HepG2 (cell line): ENCODE results near the gene STX5. TPM values are rescaled to one million over a fixed set of nuclear protein-coding genes. Genes with fewer than 3 reads are reported as not detected.
A peak's percentile ranks its signal among the peaks of the same experiment; 100 is the strongest.

Experiments
- MEIS1 ChIP-seq: sonication (generic); formaldehyde crosslinking; IDR thresholded peaks from 2 replicates; pipeline ENCODE4 v1.9.0; 2021; ENCODE audit warnings: mild to moderate bottlenecking, missing genetic modification reagents, moderate library complexity, borderline replicate concordance
- MIER2 ChIP-seq: IDR thresholded peaks from 2 replicates; pipeline ENCODE4 v1.6.1; 2016; ENCODE audit warnings: missing biosample characterization, missing genetic modification reagents
- PAF1 ChIP-seq: IDR thresholded peaks from 2 replicates; pipeline ENCODE4 v1.6.1; 2016; ENCODE audit warnings: missing genetic modification reagents, missing compliant biosample characterization
- SNAPC2 ChIP-seq: sonication (generic); formaldehyde crosslinking; IDR thresholded peaks from 2 replicates; pipeline ENCODE4 v1.8.1; 2022; ENCODE audit warnings: mild to moderate bottlenecking, missing genetic modification reagents
- STAT6 ChIP-seq: sonication (generic); formaldehyde crosslinking; IDR thresholded peaks from 2 replicates; pipeline ENCODE4 v1.4.0; 2020; ENCODE audit warnings: missing genetic modification reagents, mild to moderate bottlenecking, borderline replicate concordance
- THAP7 ChIP-seq: sonication (generic); formaldehyde crosslinking; IDR thresholded peaks from 2 replicates; pipeline ENCODE4 v1.8.1; 2023; ENCODE audit warnings: mild to moderate bottlenecking, missing genetic modification reagents
- polyA plus RNA-seq, 8 experiments: library from polyadenylated mRNA; depleted of rRNA in 3 of 8; stranded (reverse) in 7 of 8; unstranded in 1 of 8; fragments of >200 nt; fragmentation: Illumina TruSeq in 4 of 8; extraction: Trizol in 4 of 8; gene quantifications; 2 replicates each; pipeline versions ENCODE4 v1.2.1 to v1.2.3, GENCODE V29; 2011 to 2016; ENCODE audit warnings: low read depth in 4 of 8, missing spikeins in 1 of 8, mixed read lengths in 1 of 8; ENCODE audit not compliant: insufficient read depth in 1 of 8
- total RNA-seq, 5 experiments: library from RNA; depleted of rRNA; stranded (reverse); fragments of >200 nt; fragmentation: Illumina TruSeq; extraction: Trizol; gene quantifications; 2 replicates each; pipeline ENCODE4 v1.2.3, GENCODE V29; 2016; ENCODE audit warnings: low read depth in 1 of 5
- TF ChIP-seq, protein P1 (sequence below), 2 experiments: sonication (generic) in 1 of 2; formaldehyde crosslinking in 1 of 2; IDR thresholded peaks; 2 replicates each; pipeline versions ENCODE4 v1.6.1 to v1.9.0; 2014 to 2022; ENCODE audit warnings: antibody characterized with exemption in 1 of 2, borderline replicate concordance in 1 of 2, inconsistent platforms in 1 of 2, low read depth in 1 of 2, missing genetic modification reagents in 1 of 2
- TF ChIP-seq, protein P2 (sequence below): sonication (generic); formaldehyde crosslinking; IDR thresholded peaks from 2 replicates; pipeline ENCODE4 v1.4.0; 2020; ENCODE audit warnings: mild to moderate bottlenecking, missing genetic modification reagents

The STX5 gene
- total and polyA plus RNA-seq, 2 of the 13 experiments (the other 11 are each of a cell fraction or from before 2014, with no cell fraction given), result 26.9 to 30.0 TPM

DNA sequence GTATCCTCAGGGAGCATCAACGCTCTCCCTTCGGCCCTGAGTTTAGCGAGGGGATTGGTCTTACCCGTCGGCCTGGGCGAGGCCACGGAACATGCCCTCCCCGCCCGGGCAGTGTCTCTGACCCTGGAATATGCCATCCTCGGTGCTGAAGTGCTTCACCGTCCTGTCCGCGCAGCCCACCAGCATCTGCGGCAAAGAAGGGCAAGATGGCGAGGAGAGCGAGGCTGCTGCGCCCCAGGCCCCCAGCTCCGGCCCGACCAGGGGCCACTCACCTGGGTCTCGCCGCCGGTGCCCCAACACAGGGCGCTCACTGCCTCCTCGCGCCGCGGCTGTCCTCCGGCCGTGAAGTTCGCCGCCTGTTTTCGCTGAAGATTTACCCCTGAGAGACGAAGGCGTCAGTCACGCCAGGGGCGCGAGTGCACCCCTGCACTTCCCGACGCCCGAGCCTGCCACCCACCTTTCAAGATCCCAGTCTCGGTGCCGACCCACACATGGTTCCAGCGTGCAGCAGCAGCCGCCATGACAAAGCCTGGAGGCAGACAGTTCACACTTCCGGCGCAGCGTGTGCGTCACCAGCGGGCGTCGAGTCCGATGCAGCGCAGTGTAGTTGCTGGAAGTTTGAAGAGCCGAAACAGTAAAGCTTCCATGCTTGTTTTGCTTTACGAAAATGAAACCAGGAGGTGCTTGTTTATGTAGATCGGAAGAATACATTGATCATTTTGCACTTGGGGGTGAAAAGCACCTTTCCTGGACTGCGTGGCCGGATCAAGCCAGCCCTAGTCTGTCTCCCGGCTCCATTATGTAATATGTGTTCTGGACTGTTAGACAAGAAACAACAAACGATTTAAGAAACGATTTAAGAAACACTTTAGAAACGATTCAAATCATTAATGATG, 7.4 kb upstream of the STX5 start, which contains the start of gene WDR74 (continued):
- TF ChIP-seq, protein P1, sequence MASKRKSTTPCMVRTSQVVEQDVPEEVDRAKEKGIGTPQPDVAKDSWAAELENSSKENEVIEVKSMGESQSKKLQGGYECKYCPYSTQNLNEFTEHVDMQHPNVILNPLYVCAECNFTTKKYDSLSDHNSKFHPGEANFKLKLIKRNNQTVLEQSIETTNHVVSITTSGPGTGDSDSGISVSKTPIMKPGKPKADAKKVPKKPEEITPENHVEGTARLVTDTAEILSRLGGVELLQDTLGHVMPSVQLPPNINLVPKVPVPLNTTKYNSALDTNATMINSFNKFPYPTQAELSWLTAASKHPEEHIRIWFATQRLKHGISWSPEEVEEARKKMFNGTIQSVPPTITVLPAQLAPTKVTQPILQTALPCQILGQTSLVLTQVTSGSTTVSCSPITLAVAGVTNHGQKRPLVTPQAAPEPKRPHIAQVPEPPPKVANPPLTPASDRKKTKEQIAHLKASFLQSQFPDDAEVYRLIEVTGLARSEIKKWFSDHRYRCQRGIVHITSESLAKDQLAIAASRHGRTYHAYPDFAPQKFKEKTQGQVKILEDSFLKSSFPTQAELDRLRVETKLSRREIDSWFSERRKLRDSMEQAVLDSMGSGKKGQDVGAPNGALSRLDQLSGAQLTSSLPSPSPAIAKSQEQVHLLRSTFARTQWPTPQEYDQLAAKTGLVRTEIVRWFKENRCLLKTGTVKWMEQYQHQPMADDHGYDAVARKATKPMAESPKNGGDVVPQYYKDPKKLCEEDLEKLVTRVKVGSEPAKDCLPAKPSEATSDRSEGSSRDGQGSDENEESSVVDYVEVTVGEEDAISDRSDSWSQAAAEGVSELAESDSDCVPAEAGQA (IDR thresholded peaks at IDR 0.05; ENCODE audit: low read depth), result peak; percentile 97
- TF ChIP-seq, protein P1 (CRISPR knock-in tag; IDR thresholded peaks at IDR 0.05; ENCODE audit: borderline replicate concordance), result no peak
- TF ChIP-seq, protein P2, sequence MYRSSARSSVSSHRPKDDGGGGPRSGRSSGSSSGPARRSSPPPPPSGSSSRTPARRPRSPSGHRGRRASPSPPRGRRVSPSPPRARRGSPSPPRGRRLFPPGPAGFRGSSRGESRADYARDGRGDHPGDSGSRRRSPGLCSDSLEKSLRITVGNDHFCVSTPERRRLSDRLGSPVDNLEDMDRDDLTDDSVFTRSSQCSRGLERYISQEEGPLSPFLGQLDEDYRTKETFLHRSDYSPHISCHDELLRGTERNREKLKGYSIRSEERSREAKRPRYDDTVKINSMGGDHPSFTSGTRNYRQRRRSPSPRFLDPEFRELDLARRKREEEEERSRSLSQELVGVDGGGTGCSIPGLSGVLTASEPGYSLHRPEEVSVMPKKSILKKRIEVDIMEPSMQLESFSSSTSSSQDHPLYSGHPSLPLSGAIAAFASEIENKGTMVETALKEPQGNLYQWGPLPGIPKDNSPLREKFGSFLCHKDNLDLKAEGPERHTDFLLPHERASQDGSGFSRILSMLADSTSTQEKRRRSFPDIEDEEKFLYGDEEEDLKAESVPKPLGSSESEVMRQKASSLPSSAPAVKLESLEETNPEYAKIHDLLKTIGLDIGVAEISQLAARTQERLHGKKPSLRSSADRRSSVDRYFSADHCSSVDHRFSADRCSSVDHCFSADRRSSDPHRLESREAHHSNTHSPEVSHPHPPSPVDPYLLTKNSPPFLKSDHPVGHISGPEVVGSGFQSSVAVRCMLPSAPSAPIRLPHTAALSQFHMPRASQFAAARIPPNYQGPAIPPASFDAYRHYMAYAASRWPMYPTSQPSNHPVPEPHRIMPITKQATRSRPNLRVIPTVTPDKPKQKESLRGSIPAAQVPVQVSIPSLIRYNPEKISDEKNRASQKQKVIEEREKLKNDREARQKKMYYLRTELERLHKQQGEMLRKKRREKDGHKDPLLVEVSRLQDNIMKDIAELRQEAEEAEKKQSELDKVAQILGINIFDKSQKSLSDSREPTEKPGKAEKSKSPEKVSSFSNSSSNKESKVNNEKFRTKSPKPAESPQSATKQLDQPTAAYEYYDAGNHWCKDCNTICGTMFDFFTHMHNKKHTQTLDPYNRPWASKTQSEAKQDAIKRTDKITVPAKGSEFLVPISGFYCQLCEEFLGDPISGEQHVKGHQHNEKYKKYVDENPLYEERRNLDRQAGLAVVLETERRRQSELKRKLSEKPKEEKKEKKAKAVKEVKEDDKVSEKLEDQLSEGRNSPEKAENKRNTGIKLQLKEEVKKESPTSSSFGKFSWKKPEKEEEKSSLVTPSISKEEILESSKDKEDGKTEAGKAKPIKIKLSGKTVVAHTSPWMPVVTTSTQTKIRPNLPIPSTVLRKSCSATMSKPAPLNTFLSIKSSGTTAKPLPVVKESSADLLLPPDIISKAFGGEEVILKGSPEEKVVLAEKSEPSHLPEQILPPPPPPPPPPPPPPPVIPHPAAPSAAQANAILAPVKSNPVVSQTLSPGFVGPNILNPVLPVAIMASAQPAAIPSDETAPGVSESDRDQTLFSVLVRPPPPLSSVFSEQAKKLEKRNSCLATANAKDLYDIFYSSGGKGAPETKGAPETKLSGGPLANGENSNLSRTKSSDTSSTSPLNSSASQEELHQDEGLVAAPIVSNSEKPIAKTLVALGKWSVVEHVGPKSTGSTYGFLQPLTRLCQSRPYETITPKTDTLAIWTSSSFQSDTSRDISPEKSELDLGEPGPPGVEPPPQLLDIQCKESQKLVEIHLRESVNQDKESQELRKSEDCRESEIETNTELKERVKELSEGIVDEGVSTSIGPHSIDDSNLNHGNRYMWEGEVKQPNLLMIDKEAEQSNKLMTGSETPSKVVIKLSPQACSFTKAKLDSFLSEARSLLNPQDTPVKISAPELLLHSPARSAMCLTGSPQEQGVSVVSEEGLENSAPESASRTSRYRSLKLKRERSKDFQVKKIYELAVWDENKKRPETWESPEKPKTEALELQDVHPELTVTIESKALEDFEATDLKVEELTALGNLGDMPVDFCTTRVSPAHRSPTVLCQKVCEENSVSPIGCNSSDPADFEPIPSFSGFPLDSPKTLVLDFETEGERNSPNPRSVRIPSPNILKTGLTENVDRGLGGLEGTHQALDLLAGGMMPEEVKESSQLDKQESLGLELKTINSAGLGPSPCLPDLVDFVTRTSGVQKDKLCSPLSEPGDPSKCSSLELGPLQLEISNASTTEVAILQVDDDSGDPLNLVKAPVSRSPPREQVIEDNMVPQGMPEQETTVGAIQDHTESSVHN (CRISPR knock-in tag), result peak; percentile 79; the same call in 1 of the 2 replicates
- TF ChIP-seq PAF1 (CRISPR knock-in tag), result no peak
- no peak for TF ChIP-seq SNAPC2 (CRISPR knock-in tag)
- TF ChIP-seq STAT6 (CRISPR knock-in tag), result no peak
- TF ChIP-seq MEIS1, result 0 out of 2 replicates have a peak, but pooled peaks have one; percentile 66
- TF ChIP-seq MIER2 (CRISPR knock-in tag), result peak; percentile 78; the same call in 1 of the 2 replicates
- peak; percentile 63; the same call in 1 of the 2 replicates for TF ChIP-seq THAP7 (CRISPR knock-in tag)
